ENCODE data around the gene TLR7.

DNA sequence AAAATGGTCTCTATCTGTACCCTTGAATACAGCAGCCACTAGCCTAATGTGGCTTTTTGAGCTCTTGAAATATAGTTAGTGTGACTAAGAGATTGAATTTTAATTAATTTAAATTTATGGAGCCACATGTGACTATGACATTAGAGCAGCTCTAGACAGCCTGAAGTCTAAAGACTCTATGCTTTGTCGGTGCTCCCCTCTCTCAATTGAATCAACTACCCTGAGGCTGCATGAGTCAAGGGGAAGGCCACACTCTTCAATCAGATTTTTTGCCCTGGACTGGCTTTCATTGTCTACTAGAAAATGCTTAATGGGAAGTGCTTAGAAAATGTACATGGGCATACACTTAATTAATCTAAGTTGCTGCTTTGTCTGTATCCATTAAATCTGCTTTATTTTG, 11.7 kb downstream of the TLR7 start:
- TF ChIP-seq EZH2 (IDR thresholded peaks at IDR 0.05; ENCODE audit: insufficient read depth, low read length): no peak
- TF ChIP-seq, protein P1, sequence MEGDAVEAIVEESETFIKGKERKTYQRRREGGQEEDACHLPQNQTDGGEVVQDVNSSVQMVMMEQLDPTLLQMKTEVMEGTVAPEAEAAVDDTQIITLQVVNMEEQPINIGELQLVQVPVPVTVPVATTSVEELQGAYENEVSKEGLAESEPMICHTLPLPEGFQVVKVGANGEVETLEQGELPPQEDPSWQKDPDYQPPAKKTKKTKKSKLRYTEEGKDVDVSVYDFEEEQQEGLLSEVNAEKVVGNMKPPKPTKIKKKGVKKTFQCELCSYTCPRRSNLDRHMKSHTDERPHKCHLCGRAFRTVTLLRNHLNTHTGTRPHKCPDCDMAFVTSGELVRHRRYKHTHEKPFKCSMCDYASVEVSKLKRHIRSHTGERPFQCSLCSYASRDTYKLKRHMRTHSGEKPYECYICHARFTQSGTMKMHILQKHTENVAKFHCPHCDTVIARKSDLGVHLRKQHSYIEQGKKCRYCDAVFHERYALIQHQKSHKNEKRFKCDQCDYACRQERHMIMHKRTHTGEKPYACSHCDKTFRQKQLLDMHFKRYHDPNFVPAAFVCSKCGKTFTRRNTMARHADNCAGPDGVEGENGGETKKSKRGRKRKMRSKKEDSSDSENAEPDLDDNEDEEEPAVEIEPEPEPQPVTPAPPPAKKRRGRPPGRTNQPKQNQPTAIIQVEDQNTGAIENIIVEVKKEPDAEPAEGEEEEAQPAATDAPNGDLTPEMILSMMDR (IDR thresholded peaks at IDR 0.05; ENCODE audit: insufficient read depth, low read depth, low read length): no peak
